Keratinocyte (primary cell): ENCODE data around the gene ANO2.

ENCODE experiments used
- EZH2 ChIP-seq: IDR thresholded peaks from one replicate; pipeline ENCODE4 v1.6.1; 2012; ENCODE audit warnings: inconsistent platforms, mild to moderate bottlenecking, low read length, moderate library complexity
- TF ChIP-seq, protein P1 (sequence below), 3 experiments: IDR thresholded peaks in 1 of 3; conservative IDR thresholded peaks in 1 of 3; optimal IDR thresholded peaks in 1 of 3; 2 replicates in 2 of 3; 3 replicates in 1 of 3; pipeline versions ENCODE3 to v1.5.1; 2011; ENCODE audit warnings: low read length in 3 of 3, mild to moderate bottlenecking in 3 of 3, moderate library complexity in 2 of 3, control low read depth in 1 of 3, inconsistent platforms in 1 of 3; ENCODE audit not compliant: insufficient read depth in 2 of 3; ENCODE audit errors: extremely low read depth in 1 of 3

DNA sequence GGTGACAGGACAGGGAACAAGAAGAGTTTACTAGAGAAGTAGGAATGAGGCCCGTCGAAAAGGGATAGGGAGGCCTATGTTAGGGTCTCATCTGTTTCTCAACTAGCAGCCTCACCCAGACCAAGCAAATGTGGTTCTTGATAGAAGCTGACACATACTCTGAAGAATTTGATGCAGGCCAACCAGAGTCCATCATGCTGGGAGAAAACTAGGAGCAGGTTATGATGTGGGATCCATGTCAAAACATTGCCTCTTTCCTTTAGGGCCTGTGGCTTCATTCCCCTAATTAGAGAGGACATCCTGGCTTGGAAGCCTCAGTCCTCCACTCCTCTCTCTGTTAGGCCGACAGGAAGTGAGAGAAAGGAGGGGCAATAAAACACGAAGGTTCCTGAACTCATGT is 390.3 kb downstream of the ANO2 start:
- TF ChIP-seq, protein P1, sequence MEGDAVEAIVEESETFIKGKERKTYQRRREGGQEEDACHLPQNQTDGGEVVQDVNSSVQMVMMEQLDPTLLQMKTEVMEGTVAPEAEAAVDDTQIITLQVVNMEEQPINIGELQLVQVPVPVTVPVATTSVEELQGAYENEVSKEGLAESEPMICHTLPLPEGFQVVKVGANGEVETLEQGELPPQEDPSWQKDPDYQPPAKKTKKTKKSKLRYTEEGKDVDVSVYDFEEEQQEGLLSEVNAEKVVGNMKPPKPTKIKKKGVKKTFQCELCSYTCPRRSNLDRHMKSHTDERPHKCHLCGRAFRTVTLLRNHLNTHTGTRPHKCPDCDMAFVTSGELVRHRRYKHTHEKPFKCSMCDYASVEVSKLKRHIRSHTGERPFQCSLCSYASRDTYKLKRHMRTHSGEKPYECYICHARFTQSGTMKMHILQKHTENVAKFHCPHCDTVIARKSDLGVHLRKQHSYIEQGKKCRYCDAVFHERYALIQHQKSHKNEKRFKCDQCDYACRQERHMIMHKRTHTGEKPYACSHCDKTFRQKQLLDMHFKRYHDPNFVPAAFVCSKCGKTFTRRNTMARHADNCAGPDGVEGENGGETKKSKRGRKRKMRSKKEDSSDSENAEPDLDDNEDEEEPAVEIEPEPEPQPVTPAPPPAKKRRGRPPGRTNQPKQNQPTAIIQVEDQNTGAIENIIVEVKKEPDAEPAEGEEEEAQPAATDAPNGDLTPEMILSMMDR (optimal IDR thresholded peaks at IDR 0.05 in 1 of 3, IDR thresholded peaks at IDR 0.05 in 1 of 3, conservative IDR thresholded peaks at IDR 0.05 in 1 of 3; ENCODE audit: extremely low read depth in 1 of 3, insufficient read depth in 2 of 3, low read length in 3 of 3), result no peak
- TF ChIP-seq EZH2, result no peak
